Lung (tissue), 12 donors: ENCODE measurements around the gene CTCFL. TPM values are rescaled to one million over a fixed set of nuclear protein-coding genes. Genes with fewer than 3 reads are reported as not detected.

Experiments
- ATAC-seq: fragments of 200-7000 bp; cut with Tn5 transposase; one replicate; pipeline ENCODE4 v1.9.1; 2020; ENCODE audit warnings: moderate number of reproducible peaks; ENCODE audit not compliant: insufficient read depth, low FRiP score
- DNase-seq, 3 donors: peaks; one replicate each; pipeline ENCODE4 v3.0.0-alpha.2; 2013 to 2017
- H3K27ac ChIP-seq, 2 donors: one replicate each; pipeline ENCODE4 v1.5.1; 2013; ENCODE audit warnings: mild to moderate bottlenecking in 2 of 2, moderate library complexity in 2 of 2, control low read depth in 1 of 2, inconsistent platforms in 1 of 2, low read depth in 1 of 2, low read length in 1 of 2
- H3K27me3 ChIP-seq, 3 donors: one replicate each; pipeline ENCODE4 v1.5.1; 2013; ENCODE audit warnings: low read length in 2 of 3; ENCODE audit not compliant: control insufficient read depth in 3 of 3, insufficient read depth in 3 of 3
- H3K36me3 ChIP-seq, 4 donors: one replicate each; pipeline ENCODE4 v1.5.1; 2013; ENCODE audit warnings: low read length in 4 of 4, mild to moderate bottlenecking in 1 of 4, moderate library complexity in 1 of 4; ENCODE audit not compliant: control insufficient read depth in 4 of 4, insufficient read depth in 4 of 4
- H3K4me1 ChIP-seq, 5 donors: one replicate each; pipeline ENCODE4 v1.5.1; 2013; ENCODE audit warnings: low read length in 5 of 5, mild to moderate bottlenecking in 2 of 5, moderate library complexity in 1 of 5; ENCODE audit not compliant: control insufficient read depth in 5 of 5, insufficient read depth in 5 of 5
- H3K4me3 ChIP-seq: one replicate; pipeline ENCODE4 v1.5.1; 2013; ENCODE audit warnings: mild to moderate bottlenecking, control low read depth, moderate library complexity
- H3K9ac ChIP-seq, 2 donors: one replicate each; pipeline ENCODE4 v1.5.1; 2013; ENCODE audit warnings: low read length in 2 of 2, control low read depth in 1 of 2; ENCODE audit not compliant: insufficient read depth in 1 of 2
- H3K9me3 ChIP-seq, 4 donors: one replicate each; pipeline ENCODE4 v1.5.1; 2013; ENCODE audit warnings: low read length in 3 of 4, mild to moderate bottlenecking in 1 of 4, moderate library complexity in 1 of 4; ENCODE audit not compliant: control insufficient read depth in 4 of 4, insufficient read depth in 3 of 4
- WGBS, 2 donors: extraction: QIAGEN DNeasy Blood & Tissue Kit; methylation state at CpG; one replicate each; pipeline ENCODE4 v1.1.7; 2013; 5-methylcytosine and 5-hydroxymethylcytosine counted together
- polyA plus RNA-seq, 2 donors: library from polyadenylated mRNA; stranded (reverse); fragments of 200-250 nt; gene quantifications; one replicate each; pipeline ENCODE4 v1.2.1, GENCODE V29; 2013
- total RNA-seq, 2 donors: library from RNA; depleted of rRNA in 1 of 2; stranded (reverse); fragments of >200 nt in 1 of 2; gene quantifications; one replicate each; pipeline ENCODE4 v1.2.1, GENCODE V29; 2014 to 2021
- TF ChIP-seq, protein P1 (sequence below): IDR thresholded peaks from 2 replicates; pipeline ENCODE4 v1.5.1; 2012; ENCODE audit warnings: mild to moderate bottlenecking; ENCODE audit errors: control extremely low read depth, extremely low read depth
- donor health status: control.
- donor health status: control.
- donor health status: Bipolar disorder and iron deficiency.
- donor health status: healthy.
- donor health status: DM: yes; HTN: yes; CAD: no.

Gene CTCFL
- total and polyA plus RNA-seq, 4 donors = 0.02 TPM; not detected in 3

DNA sequence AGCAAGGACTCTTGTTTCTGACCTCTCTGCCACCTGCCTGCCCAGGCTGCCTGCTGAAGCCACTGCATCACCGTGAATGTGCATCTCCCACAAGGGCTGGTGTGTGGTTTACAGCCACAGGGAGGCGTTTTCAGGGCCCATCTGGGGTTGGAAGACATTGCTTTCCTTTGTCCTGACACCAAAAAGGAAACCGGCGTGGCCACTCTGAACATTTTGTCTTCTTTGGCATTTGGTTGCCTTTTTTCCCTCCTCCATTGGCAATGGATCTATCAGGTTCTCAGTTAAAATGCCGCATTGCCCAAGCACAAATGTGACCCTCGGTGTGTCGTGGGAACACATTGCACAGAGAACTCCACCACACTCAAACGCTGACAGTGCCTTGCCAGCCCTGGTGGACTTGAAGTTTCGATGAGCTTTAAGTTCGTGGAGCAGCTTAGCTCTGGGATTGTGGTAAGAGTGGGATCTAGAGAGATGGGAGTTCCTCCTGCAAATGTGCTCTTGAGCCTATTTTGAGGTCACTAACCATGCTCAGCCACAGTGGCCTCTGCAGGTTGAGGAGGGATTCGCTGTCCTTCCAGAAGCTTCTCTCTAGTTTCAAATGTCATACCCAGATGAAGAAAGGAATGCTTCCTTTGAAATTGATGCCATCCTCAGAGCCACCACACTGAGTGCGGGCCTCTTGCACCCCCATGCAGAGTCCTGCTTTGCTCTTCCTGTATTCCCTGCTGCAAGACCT lies 21.2 kb upstream of the CTCFL start:
- no peaks in the 10 kb centered on the region for H3K36me3 ChIP-seq
- DNase-seq (no peak), ATAC-seq (no peak)
- H3K4me3 ChIP-seq = no peak overlapping the region
- TF ChIP-seq, protein P1, sequence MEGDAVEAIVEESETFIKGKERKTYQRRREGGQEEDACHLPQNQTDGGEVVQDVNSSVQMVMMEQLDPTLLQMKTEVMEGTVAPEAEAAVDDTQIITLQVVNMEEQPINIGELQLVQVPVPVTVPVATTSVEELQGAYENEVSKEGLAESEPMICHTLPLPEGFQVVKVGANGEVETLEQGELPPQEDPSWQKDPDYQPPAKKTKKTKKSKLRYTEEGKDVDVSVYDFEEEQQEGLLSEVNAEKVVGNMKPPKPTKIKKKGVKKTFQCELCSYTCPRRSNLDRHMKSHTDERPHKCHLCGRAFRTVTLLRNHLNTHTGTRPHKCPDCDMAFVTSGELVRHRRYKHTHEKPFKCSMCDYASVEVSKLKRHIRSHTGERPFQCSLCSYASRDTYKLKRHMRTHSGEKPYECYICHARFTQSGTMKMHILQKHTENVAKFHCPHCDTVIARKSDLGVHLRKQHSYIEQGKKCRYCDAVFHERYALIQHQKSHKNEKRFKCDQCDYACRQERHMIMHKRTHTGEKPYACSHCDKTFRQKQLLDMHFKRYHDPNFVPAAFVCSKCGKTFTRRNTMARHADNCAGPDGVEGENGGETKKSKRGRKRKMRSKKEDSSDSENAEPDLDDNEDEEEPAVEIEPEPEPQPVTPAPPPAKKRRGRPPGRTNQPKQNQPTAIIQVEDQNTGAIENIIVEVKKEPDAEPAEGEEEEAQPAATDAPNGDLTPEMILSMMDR = no peak
- no peaks in the 10 kb centered on the region for H3K9me3 ChIP-seq
- 84 to 85% methylated on average over 12 of the region's 12 CpGs for WGBS, 2 donors
- H3K27ac ChIP-seq = peak overlapping the region in 1 of 2 donors; percentile 76
- no peak overlapping the region for H3K9ac ChIP-seq
- H3K4me1 ChIP-seq = peaks cover 0 to 12% (median 0%) of the 10 kb centered on the region in 5 donors
- peaks cover 0 to 4% (median 2%) of the 10 kb centered on the region in 3 donors for H3K27me3 ChIP-seq

DNA sequence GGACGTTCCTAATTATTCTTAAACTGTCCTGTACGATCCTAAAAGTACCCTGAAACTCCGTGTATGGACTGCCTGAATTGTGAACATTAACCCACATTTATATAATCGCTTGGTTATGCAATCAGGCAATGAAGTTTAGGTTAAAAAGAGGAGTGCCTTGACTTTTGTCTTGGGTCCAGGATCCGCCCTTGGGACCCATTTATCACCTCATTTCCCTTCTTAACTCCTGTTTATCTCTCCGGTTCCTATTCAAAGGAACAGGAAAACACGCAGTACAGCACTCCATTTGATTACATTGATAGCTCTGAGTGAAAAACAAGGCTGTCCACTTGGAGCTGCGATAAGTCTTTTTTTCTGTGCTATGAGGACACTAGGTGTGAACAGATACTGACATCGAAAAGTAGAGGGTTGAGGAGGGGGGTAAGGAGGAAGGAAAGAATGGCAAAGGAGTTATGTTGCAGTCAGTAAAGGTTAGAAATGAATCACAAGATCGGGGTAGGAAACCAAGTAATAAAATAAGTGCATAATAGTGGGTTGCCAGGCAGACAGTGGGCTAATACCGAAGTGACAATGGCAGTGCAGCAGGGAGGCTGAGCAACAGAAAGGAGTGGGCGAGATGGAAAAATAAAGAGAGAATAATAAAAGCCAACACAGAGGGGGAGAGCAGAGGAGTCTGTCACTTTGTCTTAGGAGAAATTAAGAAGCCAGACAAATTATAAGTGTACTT lies 20.1 kb upstream of the CTCFL start:
- no peak for ATAC-seq
- TF ChIP-seq, protein P1 = no peak
- Histone ChIP-seq H3K27me3 (peaks cover 0 to 2% (median 0%) of the 10 kb centered on the region in 3 donors), H3K9ac (no peak overlapping the region), H3K9me3 (no peaks in the 10 kb centered on the region), H3K36me3 (no peaks in the 10 kb centered on the region), H3K4me3 (no peak overlapping the region), H3K4me1 (peaks cover 0 to 12% (median 0%) of the 10 kb centered on the region in 5 donors), H3K27ac (peak overlapping the region in 1 of 2 donors; percentile 76)
- 44 to 65% methylated on average over 12 of the region's 12 CpGs for WGBS, 2 donors
- DNase-seq = peak in 2 of 3 donors; percentile 45 to 52

DNA sequence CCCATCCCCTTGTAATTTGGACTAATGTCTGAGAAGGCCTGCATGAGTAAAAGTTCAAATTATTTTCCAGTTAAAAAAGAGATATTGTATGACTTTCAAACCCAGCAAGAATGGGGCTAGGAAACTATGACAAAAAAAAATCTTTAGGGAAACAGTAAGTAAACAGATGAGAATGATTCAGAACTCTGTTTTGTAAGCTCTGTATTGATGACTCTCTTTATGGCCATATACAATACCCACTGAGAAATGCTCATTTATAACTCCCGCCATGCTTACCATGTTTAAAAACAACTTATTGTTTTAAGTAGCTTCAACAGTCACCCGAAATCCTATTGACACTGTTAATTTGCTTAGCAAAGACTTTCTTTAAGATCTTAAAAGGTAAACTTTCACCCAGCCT lies 18.8 kb upstream of the CTCFL start:
- 41 to 51% methylated on average over 2 of the region's 2 CpGs for WGBS, 2 donors
- ATAC-seq (no peak), DNase-seq (no peak)
- no peaks in the 10 kb centered on the region for H3K9me3 ChIP-seq
- H3K4me1 ChIP-seq = peaks cover 0 to 12% (median 0%) of the 10 kb centered on the region in 5 donors
- H3K36me3 ChIP-seq = no peaks in the 10 kb centered on the region
- no peak overlapping the region for H3K4me3 ChIP-seq
- H3K27me3 ChIP-seq = peaks cover 0 to 2% (median 0%) of the 10 kb centered on the region in 3 donors
- TF ChIP-seq, protein P1 = no peak
- H3K27ac ChIP-seq = no peak overlapping the region
- no peak overlapping the region for H3K9ac ChIP-seq
